HG02840 (cell line): ENCODE results near the gene USP17L25.
"Not testable (repeated sequence)": the region's sequence is repeated elsewhere in the genome, so short reads cannot be mapped to it uniquely, and the experiment has no call there.

ENCODE experiments used
- ATAC-seq: cut with Tn5 transposase; IDR thresholded peaks from one replicate; pipeline ENCODE4 v1.9.1; 2021; ENCODE audit warnings: mild to moderate bottlenecking, moderate library complexity, moderate number of reproducible peaks; ENCODE audit not compliant: unreplicated experiment, low FRiP score

Gene USP17L25

GRCh38 chr4:9329611-9330010, at the start of gene USP17L25:
Gene USP17L25 (plus strand): TSS chr4:9329911. CDS start chr4:9329911, 0 bp downstream.
- not testable (repeated sequence) for ATAC-seq

GRCh38 chr4:9324191-9324590, 5.5 kb upstream of the USP17L25 start:
- not testable (repeated sequence) for ATAC-seq

- not testable (repeated sequence) for ATAC-seq
Observed at GRCh38 chr4:9324865-9325264, 4.8 kb upstream of the USP17L25 start, which contains the start of gene USP17L24. Gene USP17L24 (plus strand): TSS chr4:9325165. CDS start chr4:9325165, 0 bp downstream.

GRCh38 chr4:9334358-9334757, 4.6 kb downstream of the USP17L25 start, which contains the start of gene USP17L26:
Gene USP17L26 (plus strand): TSS chr4:9334658. CDS start chr4:9334658, 0 bp downstream.
- not testable (repeated sequence) for ATAC-seq

GRCh38 chr4:9339103-9339502, 9.4 kb downstream of the USP17L25 start, which contains the start of gene USP17L5:
Gene USP17L5 (plus strand): TSS chr4:9339403. CDS start chr4:9339403, 0 bp downstream.
- ATAC-seq: not testable (repeated sequence)

GRCh38 chr4:9343848-9344247, 14.1 kb downstream of the USP17L25 start, which contains the start of gene USP17L27:
Gene USP17L27 (plus strand): TSS chr4:9344148. CDS start chr4:9344148, 0 bp downstream.
- ATAC-seq: not testable (repeated sequence)

GRCh38 chr4:9348593-9348992, 18.9 kb downstream of the USP17L25 start, which contains the start of gene USP17L28:
Gene USP17L28 (plus strand): TSS chr4:9348893. CDS start chr4:9348893, 0 bp downstream.
- ATAC-seq: not testable (repeated sequence)

GRCh38 chr4:9350866-9351265, 21.2 kb downstream of the USP17L25 start:
- ATAC-seq: not testable (repeated sequence)

GRCh38 chr4:9353338-9353737, 23.6 kb downstream of the USP17L25 start, which contains the start of gene USP17L29:
Gene USP17L29 (plus strand): TSS chr4:9353638. CDS start chr4:9353638, 0 bp downstream.
- ATAC-seq: not testable (repeated sequence)

GRCh38 chr4:9362829-9363228, 33.1 kb downstream of the USP17L25 start, which contains the start of gene USP17L30:
Gene USP17L30 (plus strand): TSS chr4:9363129. CDS start chr4:9363129, 0 bp downstream.
- not testable (repeated sequence) for ATAC-seq

- not testable (repeated sequence) for ATAC-seq
Observed at GRCh38 chr4:9379881-9380280, 50.2 kb downstream of the USP17L25 start.
